Keratinocyte (primary cell): Measurements from ENCODE around the gene LIMA1.

Source experiments
- CTCF ChIP-seq, 3 experiments: IDR thresholded peaks in 1 of 3; conservative IDR thresholded peaks in 1 of 3; optimal IDR thresholded peaks in 1 of 3; 2 replicates in 2 of 3; 3 replicates in 1 of 3; pipeline versions ENCODE3 to v1.5.1; 2011; ENCODE audit warnings: low read length in 3 of 3, mild to moderate bottlenecking in 3 of 3, moderate library complexity in 2 of 3, control low read depth in 1 of 3, inconsistent platforms in 1 of 3; ENCODE audit not compliant: insufficient read depth in 2 of 3; ENCODE audit errors: extremely low read depth in 1 of 3
- EZH2 ChIP-seq: IDR thresholded peaks from one replicate; pipeline ENCODE4 v1.6.1; 2012; ENCODE audit warnings: inconsistent platforms, mild to moderate bottlenecking, low read length, moderate library complexity

GRCh38 chr12:50185970-50186663 lies 97.2 kb downstream of the LIMA1 start:
- TF ChIP-seq CTCF (optimal IDR thresholded peaks at IDR 0.05 in 1 of 3, IDR thresholded peaks at IDR 0.05 in 1 of 3, conservative IDR thresholded peaks at IDR 0.05 in 1 of 3; ENCODE audit: extremely low read depth in 1 of 3, insufficient read depth in 2 of 3, low read length in 3 of 3), result no peak
- no peak for TF ChIP-seq EZH2
